Measurements from ENCODE around the gene ACTRT2. TPM values are rescaled to one million over a fixed set of nuclear protein-coding genes. Genes with fewer than 3 reads are reported as not detected.

Gene ACTRT2
- total RNA-seq: not detected in 2 replicates

GRCh38 chr1:3021233-3021671 is at the start of gene ACTRT2:
Gene ACTRT2, plus strand, starts transcription at chr1:3021467. Its CDS starts 220 bp downstream, at chr1:3021687.

GRCh38 chr1:3068564-3069431 is 47.5 kb downstream of the ACTRT2 start, which contains the start of gene PRDM16:
Gene PRDM16, plus strand, starts transcription at chr1:3069203. Its CDS starts 57 bp downstream, at chr1:3069260.

Other genes with a start within 250 kb of the ACTRT2 start
- not detected in 2 replicates for gene TTC34, start 219.8 kb upstream of the ACTRT2 start, total RNA-seq
- gene PRDM16, start 47.7 kb downstream of the ACTRT2 start, total RNA-seq: 0.81 and 4.2 TPM in 2 replicates